Right forelimb (tissue), 1 donor: ENCODE measurements around the gene CIB2.
"Not testable (repeated sequence)": the region's sequence is repeated elsewhere in the genome, so short reads cannot be mapped to it uniquely, and the experiment has no call there.

Experiments
- DNase-seq: peaks from one replicate; pipeline ENCODE4 v3.0.0-alpha.2; 2018

Gene CIB2

GRCh38 chr15:78131295-78132061 is at the start of gene CIB2:
TSS of gene CIB2 (minus strand) at chr15:78131445. CDS start at chr15:78131215, 230 bp downstream.
- peak; percentile 88 for DNase-seq

GRCh38 chr15:78179906-78180305 is 48.7 kb upstream of the CIB2 start:
- DNase-seq: no peak

- DNase-seq: no peak
These were observed 48.1 kb upstream of the CIB2 start for GRCh38 chr15:78179286-78179840.

- DNase-seq: no peak
These were observed 46.8 kb upstream of the CIB2 start for GRCh38 chr15:78178064-78178463.

GRCh38 chr15:78177447-78177873 is 46.2 kb upstream of the CIB2 start:
- DNase-seq: no peak

- DNase-seq: no peak
These were observed 44.1 kb upstream of the CIB2 start for GRCh38 chr15:78175330-78175729.

GRCh38 chr15:78174401-78174800 is 43.2 kb upstream of the CIB2 start:
- DNase-seq: no peak

GRCh38 chr15:78171864-78172472 is 40.7 kb upstream of the CIB2 start:
- DNase-seq: no peak

GRCh38 chr15:78170848-78171773 is 39.9 kb upstream of the CIB2 start:
- DNase-seq: no peak

- no peak for DNase-seq
These were observed 37.4 kb upstream of the CIB2 start for GRCh38 chr15:78168608-78169007.

- DNase-seq: no peak
These were observed 36.1 kb upstream of the CIB2 start for GRCh38 chr15:78167227-78167888.

- no peak for DNase-seq
These were observed 32.8 kb upstream of the CIB2 start for GRCh38 chr15:78164010-78164409.

- DNase-seq: no peak
These were observed 30.8 kb upstream of the CIB2 start for GRCh38 chr15:78162038-78162437.

GRCh38 chr15:78159395-78159794 is 28.1 kb upstream of the CIB2 start:
- no peak for DNase-seq

- no peak for DNase-seq
These were observed 26.0 kb upstream of the CIB2 start for GRCh38 chr15:78157203-78157602.

GRCh38 chr15:78156653-78157052 is 25.4 kb upstream of the CIB2 start:
- DNase-seq: no peak

- DNase-seq: no peak
These were observed 24.2 kb upstream of the CIB2 start for GRCh38 chr15:78155355-78155939.

- DNase-seq: no peak
These were observed 23.7 kb upstream of the CIB2 start for GRCh38 chr15:78154955-78155354.

GRCh38 chr15:78151075-78151474 is 19.8 kb upstream of the CIB2 start:
- not testable (repeated sequence) for DNase-seq

GRCh38 chr15:78149805-78150751 is 18.8 kb upstream of the CIB2 start:
- DNase-seq: no peak
